ENCODE data around the gene HS2ST1. TPM values are rescaled to one million over a fixed set of nuclear protein-coding genes. Genes with fewer than 3 reads are reported as not detected.

The HS2ST1 gene
- total RNA-seq, 1 experiment from 2014 or later: 35.0 TPM

DNA sequence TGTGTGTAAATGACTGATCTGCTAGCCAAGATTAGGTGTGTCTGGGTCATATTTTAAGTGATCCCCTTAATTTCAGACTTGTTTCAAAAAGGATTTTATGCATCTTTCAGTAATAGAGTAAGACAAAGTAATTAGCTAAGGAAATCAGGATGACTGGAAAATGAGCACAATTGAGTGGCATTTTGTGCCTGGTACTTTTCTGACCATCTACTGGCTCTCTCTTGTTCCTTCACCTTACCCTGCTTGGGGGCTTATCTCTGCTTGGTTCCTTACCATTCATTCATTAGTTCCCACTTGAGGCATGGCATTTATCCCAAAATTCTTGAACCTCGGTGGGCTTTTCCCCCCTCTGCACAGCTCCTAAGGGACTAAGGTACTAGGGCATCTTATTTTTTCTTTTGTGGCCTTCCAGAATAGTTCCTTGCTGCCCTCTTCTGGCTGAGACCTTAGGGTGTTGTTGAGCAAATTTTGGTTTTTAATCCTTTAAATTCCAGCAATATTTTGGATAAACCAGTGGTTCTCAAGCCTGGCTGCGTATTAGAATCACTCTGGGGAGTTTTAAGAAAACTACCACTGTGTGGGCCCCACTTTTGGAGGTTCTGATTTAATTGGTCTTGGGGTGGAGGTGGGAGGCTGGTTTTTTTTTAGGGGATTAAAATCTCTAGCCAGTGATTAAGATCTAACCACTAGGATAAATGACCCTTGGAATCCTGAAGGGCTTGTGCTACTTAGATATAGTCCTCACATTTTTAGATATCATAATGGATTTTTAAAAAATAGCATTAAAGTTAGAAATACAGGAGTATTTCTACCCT lies 50.8 kb downstream of the HS2ST1 start:
- no peak overlapping the region for H3K4me3 ChIP-seq
- no peaks in the 10 kb centered on the region for H3K4me1 ChIP-seq (replicated peaks; ENCODE audit: insufficient read depth)
- H3K36me3 ChIP-seq (ENCODE audit: low read depth): no peaks in the 10 kb centered on the region
- BruUV-seq (replicated peaks): no TSS peak
- no peaks in the 10 kb centered on the region for H3F3A ChIP-seq (ENCODE audit: insufficient read depth, low read depth)
- H3K9me3 ChIP-seq (ENCODE audit: insufficient read depth, low read depth): no peaks in the 10 kb centered on the region
- H3K9me2 ChIP-seq (ENCODE audit: insufficient read depth): no peaks in the 10 kb centered on the region
- POLR2A ChIA-PET (ENCODE audit: unreplicated experiment): no interaction called here
- 0 out of 2 replicates have a peak, but pooled peaks cover 16% of the 10 kb centered on the region for H3K79me2 ChIP-seq (ENCODE audit: low read depth)
- intact Hi-C loops (cut with micrococcal nuclease; ENCODE audit: unreplicated experiment): loop anchor here (1.0 to 10.0 kb wide), 3 partner anchors 60 to 220 kb away; no protein-coding TSS in a partner anchor
- no peak overlapping the region for H3K27ac ChIP-seq
- H3K27me3 ChIP-seq (ENCODE audit: insufficient read depth, low read depth): no peaks in the 10 kb centered on the region
- CTCF ChIA-PET: interaction anchor here (0.5 to 0.6 kb wide), 3 partner anchors 109 to 583 kb away, joined by 3 to 4 read pairs (median 3); no protein-coding TSS in a partner anchor
- peak in 1 of 2 experiments; percentile 6 for DNase-seq
- TF ChIP-seq EZH2 (IDR thresholded peaks at IDR 0.05; ENCODE audit: low read depth): no peak
- TF ChIP-seq, protein P1, sequence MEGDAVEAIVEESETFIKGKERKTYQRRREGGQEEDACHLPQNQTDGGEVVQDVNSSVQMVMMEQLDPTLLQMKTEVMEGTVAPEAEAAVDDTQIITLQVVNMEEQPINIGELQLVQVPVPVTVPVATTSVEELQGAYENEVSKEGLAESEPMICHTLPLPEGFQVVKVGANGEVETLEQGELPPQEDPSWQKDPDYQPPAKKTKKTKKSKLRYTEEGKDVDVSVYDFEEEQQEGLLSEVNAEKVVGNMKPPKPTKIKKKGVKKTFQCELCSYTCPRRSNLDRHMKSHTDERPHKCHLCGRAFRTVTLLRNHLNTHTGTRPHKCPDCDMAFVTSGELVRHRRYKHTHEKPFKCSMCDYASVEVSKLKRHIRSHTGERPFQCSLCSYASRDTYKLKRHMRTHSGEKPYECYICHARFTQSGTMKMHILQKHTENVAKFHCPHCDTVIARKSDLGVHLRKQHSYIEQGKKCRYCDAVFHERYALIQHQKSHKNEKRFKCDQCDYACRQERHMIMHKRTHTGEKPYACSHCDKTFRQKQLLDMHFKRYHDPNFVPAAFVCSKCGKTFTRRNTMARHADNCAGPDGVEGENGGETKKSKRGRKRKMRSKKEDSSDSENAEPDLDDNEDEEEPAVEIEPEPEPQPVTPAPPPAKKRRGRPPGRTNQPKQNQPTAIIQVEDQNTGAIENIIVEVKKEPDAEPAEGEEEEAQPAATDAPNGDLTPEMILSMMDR (conservative IDR thresholded peaks at IDR 0.05): peak; percentile 87
- H4K20me1 ChIP-seq (ENCODE audit: insufficient read depth): no peaks in the 10 kb centered on the region
- H3K4me2 ChIP-seq: no peak overlapping the region
- no peak overlapping the region for H2AFZ ChIP-seq

DNA sequence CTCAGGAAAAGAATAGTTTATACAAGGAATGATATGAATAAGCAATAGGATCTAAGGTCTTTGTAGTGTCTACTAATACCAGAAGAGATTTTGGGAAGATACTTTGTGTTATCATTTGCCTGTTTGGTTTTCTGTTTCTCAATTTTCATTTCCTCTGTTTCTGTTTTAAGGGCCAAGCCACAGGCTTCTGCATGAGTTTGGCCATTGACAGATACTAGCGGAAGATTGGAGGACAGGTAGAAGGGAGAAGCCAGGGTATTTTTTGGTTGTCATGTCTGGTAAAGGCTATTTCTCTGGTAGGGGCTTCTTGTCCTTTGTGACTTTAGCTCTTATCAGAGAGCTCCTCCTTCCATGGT lies 51.4 kb downstream of the HS2ST1 start:
- 0 out of 2 replicates have a peak, but pooled peaks cover 16% of the 10 kb centered on the region for H3K79me2 ChIP-seq (ENCODE audit: low read depth)
- ChIA-PET POLR2A (ENCODE audit: unreplicated experiment) (no interaction called here), CTCF (interaction anchor here (0.5 kb wide), 1 partner anchor 108 kb away, joined by 3 read pairs; no protein-coding TSS in a partner anchor)
- no peak overlapping the region for H3K4me3 ChIP-seq
- intact Hi-C loops (cut with micrococcal nuclease; ENCODE audit: unreplicated experiment): loop anchor here (1.0 to 10.0 kb wide), 3 partner anchors 59 to 221 kb away; no protein-coding TSS in a partner anchor
- no peaks in the 10 kb centered on the region for H3K27me3 ChIP-seq (ENCODE audit: insufficient read depth, low read depth)
- H3F3A ChIP-seq (ENCODE audit: insufficient read depth, low read depth): no peaks in the 10 kb centered on the region
- H2AFZ ChIP-seq: no peak overlapping the region
- no peaks in the 10 kb centered on the region for H3K4me1 ChIP-seq (replicated peaks; ENCODE audit: insufficient read depth)
- no peak overlapping the region for H3K4me2 ChIP-seq
- H4K20me1 ChIP-seq (ENCODE audit: insufficient read depth): no peaks in the 10 kb centered on the region
- no TSS peak for BruUV-seq (replicated peaks)
- no peak for TF ChIP-seq EZH2 (IDR thresholded peaks at IDR 0.05; ENCODE audit: low read depth)
- TF ChIP-seq, protein P1 (conservative IDR thresholded peaks at IDR 0.05): no peak
- H3K9me3 ChIP-seq (ENCODE audit: insufficient read depth, low read depth): no peaks in the 10 kb centered on the region
- H3K36me3 ChIP-seq (ENCODE audit: low read depth): no peaks in the 10 kb centered on the region
- no peak overlapping the region for H3K27ac ChIP-seq
- no peaks in the 10 kb centered on the region for H3K9me2 ChIP-seq (ENCODE audit: insufficient read depth)
- DNase-seq: no peak

DNA sequence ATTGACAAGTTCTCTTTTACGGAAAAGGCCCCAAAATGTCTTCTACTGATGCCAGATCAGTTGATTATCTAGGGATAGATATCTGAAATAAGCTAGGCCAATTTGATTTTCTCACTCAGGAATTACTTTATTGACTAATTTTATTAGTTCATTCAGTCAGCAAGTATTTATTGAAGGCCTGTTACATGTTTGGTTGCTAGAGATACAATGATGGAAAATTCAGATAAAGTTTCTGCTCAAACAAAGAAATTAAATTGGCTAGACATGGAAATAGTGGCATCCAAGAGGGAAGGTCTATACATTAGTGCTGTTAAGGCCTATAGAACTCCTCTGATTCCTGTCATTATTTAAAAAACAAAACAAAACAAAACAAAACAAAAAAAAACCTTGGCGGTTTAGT lies 56.5 kb downstream of the HS2ST1 start:
- H3K9me3 ChIP-seq (ENCODE audit: insufficient read depth, low read depth): no peaks in the 10 kb centered on the region
- no peak overlapping the region for H3K4me3 ChIP-seq
- no peaks in the 10 kb centered on the region for H3K27me3 ChIP-seq (ENCODE audit: insufficient read depth, low read depth)
- H3K79me2 ChIP-seq (ENCODE audit: low read depth): peaks cover 30% of the 10 kb centered on the region; the same call in 1 of the 2 replicates
- no peak overlapping the region for H3K4me2 ChIP-seq
- no peaks in the 10 kb centered on the region for H3K36me3 ChIP-seq (ENCODE audit: low read depth)
- no peak overlapping the region for H3K27ac ChIP-seq
- no peak for DNase-seq
- BruUV-seq (replicated peaks): no TSS peak
- CTCF ChIA-PET: no interaction called here
- H3K9me2 ChIP-seq (ENCODE audit: insufficient read depth): no peaks in the 10 kb centered on the region
- H4K20me1 ChIP-seq (ENCODE audit: insufficient read depth): peaks cover 3% of the 10 kb centered on the region
- H3F3A ChIP-seq (ENCODE audit: insufficient read depth, low read depth): no peaks in the 10 kb centered on the region
- TF ChIP-seq, protein P1 (conservative IDR thresholded peaks at IDR 0.05): no peak
- TF ChIP-seq EZH2 (IDR thresholded peaks at IDR 0.05; ENCODE audit: low read depth): no peak
- no peak overlapping the region for H2AFZ ChIP-seq
- H3K4me1 ChIP-seq (replicated peaks; ENCODE audit: insufficient read depth): 0 out of 2 replicates have a peak, but pooled peaks cover 3% of the 10 kb centered on the region
- POLR2A ChIA-PET (ENCODE audit: unreplicated experiment): no interaction called here
- intact Hi-C loops (cut with micrococcal nuclease; ENCODE audit: unreplicated experiment): loop anchor here (10.0 kb wide), 1 partner anchor 104 kb away; no protein-coding TSS in a partner anchor

All from PC-9 (cell line).